ENCODE data around the gene KCNH1. TPM values are rescaled to one million over a fixed set of nuclear protein-coding genes. Genes with fewer than 3 reads are reported as not detected.

Gene KCNH1
- total RNA-seq, 2 experiments from 2014 or later: not detected

DNA sequence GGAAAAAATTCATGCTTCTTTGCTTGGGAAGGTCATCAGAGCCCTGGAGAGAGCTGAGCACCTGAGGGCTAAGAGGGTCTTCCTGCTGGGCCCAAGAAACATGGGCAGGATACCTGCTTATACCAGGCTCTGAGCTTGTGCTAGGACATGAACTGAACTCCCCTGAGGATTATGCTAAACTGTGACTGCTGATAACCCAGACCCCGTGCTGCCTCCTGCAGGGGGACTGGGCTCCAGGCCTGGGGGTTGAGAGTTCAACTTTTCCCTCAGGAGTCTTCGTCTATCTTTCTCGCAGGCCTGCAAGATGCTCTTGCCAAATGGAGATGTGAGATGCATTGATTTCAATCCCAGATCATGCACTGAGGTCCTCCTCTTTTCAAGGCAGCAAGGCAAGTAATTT is 436.8 kb downstream of the KCNH1 start:
- no peak overlapping the region for H3K4me3 Mint-ChIP-seq
- no peaks in the 10 kb centered on the region for H3K36me3 Mint-ChIP-seq (ENCODE audit: low read depth)
- no peaks in the 10 kb centered on the region for H3K27me3 Mint-ChIP-seq (ENCODE audit: low read depth)
- no peak overlapping the region for H3K27ac Mint-ChIP-seq
- peaks cover 12% of the 10 kb centered on the region for H3K4me1 Mint-ChIP-seq (ENCODE audit: low read depth)
- intact Hi-C loops (cut with micrococcal nuclease): no loop called here
- CTCF ChIA-PET: no interaction called here
- H3K9me3 Mint-ChIP-seq: no peaks in the 10 kb centered on the region
- DNase-seq: no peak

- H3K4me1 Mint-ChIP-seq (ENCODE audit: low read depth): peaks cover 14% of the 10 kb centered on the region
- DNase-seq: peak; percentile 10
- H3K27me3 Mint-ChIP-seq (ENCODE audit: low read depth): no peaks in the 10 kb centered on the region
- no peaks in the 10 kb centered on the region for H3K9me3 Mint-ChIP-seq
- H3K4me3 Mint-ChIP-seq: no peak overlapping the region
- CTCF ChIA-PET: no interaction called here
- intact Hi-C loops (cut with micrococcal nuclease): no loop called here
- no peak overlapping the region for H3K27ac Mint-ChIP-seq
- H3K36me3 Mint-ChIP-seq (ENCODE audit: low read depth): no peaks in the 10 kb centered on the region
These were observed 437.2 kb downstream of the KCNH1 start for GRCh38 chr1:210696709-210697108.

GRCh38 chr1:210695026-210695425 is 438.9 kb downstream of the KCNH1 start:
- peaks cover 14% of the 10 kb centered on the region for H3K4me1 Mint-ChIP-seq (ENCODE audit: low read depth)
- intact Hi-C loops (cut with micrococcal nuclease): no loop called here
- H3K9me3 Mint-ChIP-seq: no peaks in the 10 kb centered on the region

DNA sequence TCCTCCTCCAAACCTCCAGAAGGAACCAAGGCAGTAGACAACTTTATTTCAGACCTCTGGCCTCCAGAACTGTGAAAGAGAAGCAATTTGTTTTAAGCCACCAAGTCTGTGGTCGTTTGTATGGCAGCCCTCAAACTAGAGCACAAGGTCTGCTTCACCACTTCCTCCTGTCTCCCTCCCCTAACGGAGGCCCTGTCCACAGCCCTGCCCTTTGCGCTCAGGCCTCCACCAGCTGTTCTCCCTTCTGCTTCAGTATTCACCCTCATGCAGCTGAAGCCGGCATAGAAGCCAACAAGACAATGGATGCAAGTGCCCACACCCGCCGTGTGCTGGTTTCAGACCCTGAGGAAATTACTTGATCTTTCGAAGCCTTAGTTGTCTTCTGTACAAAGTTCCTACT is 441.2 kb downstream of the KCNH1 start:
- H3K4me1 Mint-ChIP-seq (ENCODE audit: low read depth): peaks cover 17% of the 10 kb centered on the region
- H3K9me3 Mint-ChIP-seq: no peaks in the 10 kb centered on the region
- no peaks in the 10 kb centered on the region for H3K27me3 Mint-ChIP-seq (ENCODE audit: low read depth)
- no peak overlapping the region for H3K27ac Mint-ChIP-seq
- intact Hi-C loops (cut with micrococcal nuclease): no loop called here
- CTCF ChIA-PET: no interaction called here
- no peak overlapping the region for H3K4me3 Mint-ChIP-seq
- DNase-seq: no peak
- no peaks in the 10 kb centered on the region for H3K36me3 Mint-ChIP-seq (ENCODE audit: low read depth)

More at GRCh38 chr1:210695026-210695425, 438.9 kb downstream of the KCNH1 start:
- DNase-seq: no peak
- Mint-ChIP-seq H3K27ac (no peak overlapping the region), H3K4me3 (no peak overlapping the region), H3K36me3 (ENCODE audit: low read depth) (no peaks in the 10 kb centered on the region), H3K27me3 (ENCODE audit: low read depth) (no peaks in the 10 kb centered on the region)
- CTCF ChIA-PET: no interaction called here

DNA sequence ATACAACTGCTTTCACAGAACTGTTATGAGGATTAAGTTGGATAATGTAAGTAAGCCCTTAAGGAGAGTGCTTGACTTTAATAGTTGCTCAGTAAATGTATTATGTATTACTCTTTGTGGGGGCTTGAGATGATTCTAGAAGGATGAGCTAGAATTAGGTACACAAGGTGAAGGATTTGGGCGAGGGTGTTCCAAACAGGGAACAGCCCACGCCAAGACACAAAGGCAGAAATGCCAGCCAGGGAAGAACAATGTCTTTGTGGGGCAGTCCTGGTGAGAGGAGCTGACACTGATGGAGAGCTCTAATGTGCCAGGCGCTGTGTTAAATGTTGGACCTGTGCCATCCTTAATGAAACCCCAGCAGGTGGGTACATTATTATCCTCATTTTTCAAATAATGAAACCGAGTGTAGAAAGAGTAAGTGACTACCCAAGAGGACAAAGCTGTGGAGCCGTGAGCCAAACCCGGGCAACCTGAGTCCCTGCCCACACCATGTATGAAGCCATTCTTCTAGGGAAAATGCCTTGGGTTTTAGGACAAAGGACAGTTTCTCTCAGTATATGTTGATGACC is 442.8 kb downstream of the KCNH1 start:
- no peak for DNase-seq
- Mint-ChIP-seq H3K27ac (no peak overlapping the region), H3K36me3 (ENCODE audit: low read depth) (no peaks in the 10 kb centered on the region), H3K27me3 (ENCODE audit: low read depth) (no peaks in the 10 kb centered on the region), H3K9me3 (no peaks in the 10 kb centered on the region), H3K4me3 (no peak overlapping the region), H3K4me1 (ENCODE audit: low read depth) (peaks cover 17% of the 10 kb centered on the region)
- CTCF ChIA-PET: no interaction called here
- intact Hi-C loops (cut with micrococcal nuclease): no loop called here

DNA sequence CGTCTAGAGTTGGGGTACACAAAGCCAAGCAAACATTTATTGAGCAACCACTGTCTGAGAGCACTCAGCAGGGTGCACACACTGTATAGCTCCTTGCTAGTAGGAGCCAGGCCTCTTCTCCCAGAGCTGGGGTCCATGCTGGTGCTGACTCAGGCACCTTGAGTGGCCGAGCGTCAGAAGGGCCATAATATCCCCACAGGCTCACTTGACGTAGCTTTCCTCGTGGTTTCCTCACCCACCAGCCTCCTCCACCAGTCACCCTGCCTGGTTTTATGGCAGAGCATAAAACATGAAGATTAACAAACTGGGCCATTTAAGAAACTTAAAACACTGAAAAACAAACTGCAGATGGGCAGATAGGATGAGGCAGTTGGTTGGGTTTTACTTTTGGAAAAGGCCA is 443.7 kb downstream of the KCNH1 start:
- Mint-ChIP-seq H3K27ac (no peak overlapping the region), H3K9me3 (no peaks in the 10 kb centered on the region), H3K4me1 (ENCODE audit: low read depth) (peaks cover 17% of the 10 kb centered on the region), H3K36me3 (ENCODE audit: low read depth) (no peaks in the 10 kb centered on the region), H3K27me3 (ENCODE audit: low read depth) (no peaks in the 10 kb centered on the region), H3K4me3 (no peak overlapping the region)
- CTCF ChIA-PET: no interaction called here
- no peak for DNase-seq
- intact Hi-C loops (cut with micrococcal nuclease): no loop called here

DNA sequence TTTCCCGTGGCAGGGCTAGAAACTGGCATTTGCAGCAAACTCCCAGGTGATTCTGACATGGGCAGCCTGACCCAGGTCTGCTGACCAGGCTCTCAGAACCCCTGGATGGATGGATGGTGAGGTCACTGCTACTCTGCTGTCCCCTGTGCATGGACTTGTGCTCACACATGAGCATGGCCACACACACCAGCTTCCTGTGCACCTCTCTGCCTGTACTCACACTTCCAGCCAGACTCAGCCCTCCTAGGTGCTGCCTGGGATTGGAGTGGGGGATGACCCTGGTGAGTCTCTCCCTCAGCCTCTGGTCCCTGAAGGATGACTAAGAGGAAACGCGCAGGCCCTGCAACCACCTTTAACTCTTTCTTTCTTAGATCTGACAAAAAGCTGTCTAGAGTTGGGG is 444.1 kb downstream of the KCNH1 start:
- intact Hi-C loops (cut with micrococcal nuclease): loop anchor here (5.0 kb wide), 2 partner anchors 243 to 442 kb away; partner anchors contain the start of gene KCNH1
- Mint-ChIP-seq H3K4me3 (no peak overlapping the region), H3K27ac (no peak overlapping the region), H3K27me3 (ENCODE audit: low read depth) (no peaks in the 10 kb centered on the region), H3K4me1 (ENCODE audit: low read depth) (peaks cover 17% of the 10 kb centered on the region), H3K9me3 (no peaks in the 10 kb centered on the region), H3K36me3 (ENCODE audit: low read depth) (no peaks in the 10 kb centered on the region)
- no peak for DNase-seq
- CTCF ChIA-PET: no interaction called here

DNA sequence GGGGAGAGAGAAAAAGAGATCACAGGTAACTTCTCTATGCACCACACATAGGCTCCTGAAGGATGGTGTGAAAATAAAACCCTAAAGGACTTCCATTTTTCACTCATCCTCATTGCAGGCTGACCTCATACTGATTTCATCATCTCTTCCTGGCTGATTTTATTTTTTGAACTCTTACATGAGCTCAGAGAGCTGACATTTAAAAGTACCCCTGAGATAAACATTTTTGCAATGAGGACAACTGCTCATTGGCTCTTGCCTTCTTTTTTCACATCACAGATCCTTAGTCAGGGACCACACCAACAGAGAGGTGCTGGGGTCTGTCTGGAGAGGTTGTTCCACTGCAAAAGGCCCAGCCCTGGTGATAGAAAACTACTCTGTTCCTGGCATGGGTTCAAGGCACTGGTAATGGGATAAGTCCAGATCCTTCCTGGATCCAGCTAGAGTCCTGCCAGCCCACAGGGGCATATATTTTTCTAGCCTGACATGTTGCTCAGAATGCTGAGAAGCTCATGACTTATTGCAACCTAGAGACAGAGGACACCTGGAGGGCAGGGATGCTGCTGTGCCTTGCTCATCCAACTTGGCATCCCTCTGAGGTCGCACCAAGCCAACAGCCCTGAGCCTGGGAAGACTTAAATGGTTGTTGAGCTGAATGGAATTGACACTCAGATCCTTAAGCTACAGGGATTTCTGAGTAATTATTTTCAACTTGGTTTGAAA is 445.3 kb downstream of the KCNH1 start:
- Mint-ChIP-seq H3K4me1 (ENCODE audit: low read depth) (peaks cover 17% of the 10 kb centered on the region), H3K27ac (no peak overlapping the region), H3K9me3 (no peaks in the 10 kb centered on the region), H3K36me3 (ENCODE audit: low read depth) (no peaks in the 10 kb centered on the region), H3K4me3 (no peak overlapping the region), H3K27me3 (ENCODE audit: low read depth) (no peaks in the 10 kb centered on the region)
- intact Hi-C loops (cut with micrococcal nuclease): loop anchor here (5.0 kb wide), 2 partner anchors 241 to 444 kb away; partner anchors contain the start of gene KCNH1
- CTCF ChIA-PET: no interaction called here
- DNase-seq: no peak

DNA sequence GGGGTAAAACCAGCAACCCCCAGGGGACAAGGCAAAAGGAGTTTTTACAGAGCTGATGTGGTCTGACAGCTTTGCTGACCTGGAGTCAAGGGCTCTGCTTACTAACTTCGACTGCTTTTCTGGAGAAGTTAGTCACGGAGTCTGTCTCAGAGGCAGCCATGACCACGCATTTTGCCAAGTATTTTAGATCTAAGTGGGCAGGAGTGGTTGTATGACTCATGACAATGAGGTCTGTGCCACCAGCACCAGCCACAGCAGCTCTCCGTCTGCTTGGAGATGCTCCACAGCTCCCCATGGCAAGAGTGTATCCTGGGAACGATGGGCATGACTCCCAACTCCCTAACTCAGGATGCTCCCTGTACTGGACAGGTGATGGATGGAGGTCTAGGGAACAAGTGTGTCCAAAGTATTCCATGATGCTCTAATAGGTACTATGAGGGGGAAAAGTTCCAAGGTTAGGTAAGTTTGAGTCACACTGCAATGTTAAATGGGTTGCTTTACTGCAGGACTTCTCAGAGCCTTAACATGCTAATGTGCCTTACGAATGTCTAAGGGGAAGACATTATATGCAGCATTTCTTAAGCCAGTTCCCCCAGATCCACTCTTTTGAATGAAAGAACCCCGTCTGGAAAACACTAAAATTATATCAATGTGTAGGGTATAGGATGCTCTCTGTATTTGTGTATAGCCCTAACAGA is 446.2 kb downstream of the KCNH1 start:
- Mint-ChIP-seq H3K9me3 (no peaks in the 10 kb centered on the region), H3K36me3 (ENCODE audit: low read depth) (no peaks in the 10 kb centered on the region), H3K27me3 (ENCODE audit: low read depth) (no peaks in the 10 kb centered on the region), H3K27ac (no peak overlapping the region), H3K4me3 (no peak overlapping the region), H3K4me1 (ENCODE audit: low read depth) (peaks cover 10% of the 10 kb centered on the region)
- intact Hi-C loops (cut with micrococcal nuclease): loop anchor here (5.0 kb wide), 2 partner anchors 240 to 445 kb away; partner anchors contain the start of gene KCNH1
- no peak for DNase-seq
- CTCF ChIA-PET: interaction anchor here (1.2 kb wide), 1 partner anchor 11 kb away, joined by 3 read pairs; no protein-coding TSS in a partner anchor

- H3K27ac Mint-ChIP-seq: no peak overlapping the region
- intact Hi-C loops (cut with micrococcal nuclease): loop anchor here (5.0 kb wide), 2 partner anchors 240 to 445 kb away; partner anchors contain the start of gene KCNH1
- DNase-seq: no peak
- no peaks in the 10 kb centered on the region for H3K36me3 Mint-ChIP-seq (ENCODE audit: low read depth)
- H3K27me3 Mint-ChIP-seq (ENCODE audit: low read depth): no peaks in the 10 kb centered on the region
- no peaks in the 10 kb centered on the region for H3K9me3 Mint-ChIP-seq
- peaks cover 3% of the 10 kb centered on the region for H3K4me1 Mint-ChIP-seq (ENCODE audit: low read depth)
- CTCF ChIA-PET: interaction anchor here (1.2 kb wide), 1 partner anchor 12 kb away, joined by 3 read pairs; no protein-coding TSS in a partner anchor
- no peak overlapping the region for H3K4me3 Mint-ChIP-seq
These were observed 447.1 kb downstream of the KCNH1 start for GRCh38 chr1:210686841-210687240.

- no peak overlapping the region for H3K27ac Mint-ChIP-seq
- intact Hi-C loops (cut with micrococcal nuclease): loop anchor here (5.0 kb wide), 2 partner anchors 238 to 447 kb away; partner anchors contain the start of gene KCNH1
- peaks cover 3% of the 10 kb centered on the region for H3K4me1 Mint-ChIP-seq (ENCODE audit: low read depth)
- H3K4me3 Mint-ChIP-seq: no peak overlapping the region
- no peaks in the 10 kb centered on the region for H3K9me3 Mint-ChIP-seq
- DNase-seq: no peak
- no peaks in the 10 kb centered on the region for H3K36me3 Mint-ChIP-seq (ENCODE audit: low read depth)
- no peaks in the 10 kb centered on the region for H3K27me3 Mint-ChIP-seq (ENCODE audit: low read depth)
- CTCF ChIA-PET: interaction anchor here (1.2 kb wide), 1 partner anchor 101 kb away, joined by 3 read pairs; no protein-coding TSS in a partner anchor
These were observed 448.7 kb downstream of the KCNH1 start for GRCh38 chr1:210685295-210685650.

DNA sequence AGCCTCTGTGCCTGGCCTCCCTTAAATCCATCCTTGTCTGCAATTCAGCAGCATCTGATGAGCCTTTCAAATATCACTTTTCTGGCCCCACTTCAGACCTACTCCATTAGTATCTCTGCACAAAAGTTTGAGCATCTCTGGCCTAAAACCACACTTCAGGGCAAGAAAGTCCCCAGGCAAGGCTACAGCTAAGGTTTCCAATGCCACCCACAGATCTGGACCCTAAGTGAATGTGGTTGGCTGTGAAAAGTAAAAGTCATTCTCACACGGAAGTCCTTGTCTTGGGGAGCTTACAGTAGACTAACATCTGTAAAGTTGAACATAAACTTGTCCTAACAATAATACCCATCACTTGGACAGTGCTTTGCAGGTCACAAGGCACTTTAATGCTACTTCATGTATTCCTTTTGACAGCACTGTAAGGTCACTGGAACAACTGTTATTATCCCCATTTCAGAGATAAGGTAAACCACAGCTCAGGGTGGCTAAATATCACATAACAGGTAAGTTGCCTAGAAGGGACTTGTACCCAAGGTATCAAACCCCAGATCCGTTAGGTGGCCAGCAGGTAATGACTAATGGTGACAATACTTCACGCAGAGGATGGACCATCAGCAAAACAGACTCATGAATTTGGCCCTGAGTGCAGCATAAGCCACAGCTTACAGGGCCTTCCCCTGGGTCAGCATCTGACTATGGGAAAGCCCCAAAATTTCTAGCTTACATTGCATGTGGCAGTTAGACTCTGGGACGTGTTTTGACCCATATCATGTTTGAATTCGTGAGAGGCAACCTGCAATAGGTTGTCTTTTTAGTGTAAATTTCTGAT is 449.3 kb downstream of the KCNH1 start:
- Mint-ChIP-seq H3K27ac (no peak overlapping the region), H3K4me3 (no peak overlapping the region)
- CTCF ChIA-PET: interaction anchor here (1.2 kb wide), 1 partner anchor 100 kb away, joined by 3 read pairs; no protein-coding TSS in a partner anchor

More for the DNA sequence above, 449.3 kb downstream of the KCNH1 start:
- H3K36me3 Mint-ChIP-seq (ENCODE audit: low read depth): no peaks in the 10 kb centered on the region
- no peaks in the 10 kb centered on the region for H3K9me3 Mint-ChIP-seq
- intact Hi-C loops (cut with micrococcal nuclease): loop anchor here (5.0 kb wide), 2 partner anchors 237 to 448 kb away; partner anchors contain the start of gene KCNH1
- H3K27me3 Mint-ChIP-seq (ENCODE audit: low read depth): no peaks in the 10 kb centered on the region
- peaks cover 3% of the 10 kb centered on the region for H3K4me1 Mint-ChIP-seq (ENCODE audit: low read depth)
- DNase-seq: peak; percentile 15
